Cardiac septum (tissue), 1 donor: ENCODE data around the gene CYGB. TPM values are rescaled to one million over a fixed set of nuclear protein-coding genes. Genes with fewer than 3 reads are reported as not detected.

Source experiments
- DNase-seq: peaks from one replicate; pipeline ENCODE4 v3.0.0-alpha.2; 2020; ENCODE audit warnings: low spot score
- intact Hi-C: fragments of 100-400 bp; cut with DNase I; formaldehyde crosslinking; loops from one replicate; pipeline ENCODE4 v1.14.0; 2022
- long read RNA-seq: library from polyadenylated mRNA; unstranded; transcript quantifications from one replicate; pipeline ENCODE4 v2.0.0, GENCODE V29; 2021
- total RNA-seq: library from RNA; stranded (reverse); fragmentation: NEBNext Ultra II Directional; extraction: Animal tissue kit (Norgen Biotek cat#: 25700); gene quantifications from one replicate; pipeline ENCODE4 v1.2.1, GENCODE V29; 2021
- donor health status: DM: no; HTN: no; CAD: no.

The CYGB gene
- 17.6 TPM for total RNA-seq
- long read RNA-seq, partial matches to known transcripts = 0 of 9 reads
- long read RNA-seq, other reads (novel, unspliced or antisense) = 5 of 9 reads

DNA sequence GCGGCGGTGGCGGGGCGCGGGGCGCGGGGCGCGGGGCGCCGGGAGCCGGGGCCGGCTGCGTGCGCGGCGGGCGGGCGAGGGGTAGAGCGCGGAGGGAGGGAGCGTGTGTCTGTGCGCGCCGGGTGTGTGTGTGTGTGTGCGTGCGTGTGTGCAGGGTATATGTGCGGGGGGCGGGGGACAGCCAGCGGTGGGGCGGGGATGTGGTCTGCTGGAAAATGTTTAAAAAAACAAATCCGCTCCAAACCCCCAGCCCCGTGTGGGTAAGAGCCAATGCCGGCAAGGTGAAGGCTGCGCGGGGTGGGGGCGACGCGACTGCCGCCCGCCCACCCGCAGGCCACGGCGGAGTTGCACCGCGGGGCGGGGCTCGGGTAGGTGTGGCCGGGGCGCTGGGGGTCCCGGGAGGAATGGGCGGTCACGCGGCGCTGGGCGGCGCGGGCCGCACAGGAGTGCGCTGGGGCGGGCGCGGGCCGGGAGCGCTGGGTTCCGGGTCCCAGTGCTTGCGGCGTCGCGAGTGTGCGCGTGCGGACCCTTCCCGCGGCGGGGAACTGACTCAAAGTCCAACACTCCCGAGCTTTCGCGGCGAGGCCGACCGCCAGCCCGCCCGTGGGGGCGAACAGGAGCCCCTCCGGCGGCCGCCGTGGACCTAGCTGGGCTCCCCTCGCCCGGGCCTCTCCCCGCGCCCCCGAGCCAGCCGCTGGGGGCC lies at the start of gene CYGB:
Gene CYGB, minus strand, starts transcription at position 132 of the 703 bp plus-strand sequence. CDS start 167 bp downstream, outside the sequence.
- peak; percentile 70 for DNase-seq
- intact Hi-C loops = no loop called here

DNA sequence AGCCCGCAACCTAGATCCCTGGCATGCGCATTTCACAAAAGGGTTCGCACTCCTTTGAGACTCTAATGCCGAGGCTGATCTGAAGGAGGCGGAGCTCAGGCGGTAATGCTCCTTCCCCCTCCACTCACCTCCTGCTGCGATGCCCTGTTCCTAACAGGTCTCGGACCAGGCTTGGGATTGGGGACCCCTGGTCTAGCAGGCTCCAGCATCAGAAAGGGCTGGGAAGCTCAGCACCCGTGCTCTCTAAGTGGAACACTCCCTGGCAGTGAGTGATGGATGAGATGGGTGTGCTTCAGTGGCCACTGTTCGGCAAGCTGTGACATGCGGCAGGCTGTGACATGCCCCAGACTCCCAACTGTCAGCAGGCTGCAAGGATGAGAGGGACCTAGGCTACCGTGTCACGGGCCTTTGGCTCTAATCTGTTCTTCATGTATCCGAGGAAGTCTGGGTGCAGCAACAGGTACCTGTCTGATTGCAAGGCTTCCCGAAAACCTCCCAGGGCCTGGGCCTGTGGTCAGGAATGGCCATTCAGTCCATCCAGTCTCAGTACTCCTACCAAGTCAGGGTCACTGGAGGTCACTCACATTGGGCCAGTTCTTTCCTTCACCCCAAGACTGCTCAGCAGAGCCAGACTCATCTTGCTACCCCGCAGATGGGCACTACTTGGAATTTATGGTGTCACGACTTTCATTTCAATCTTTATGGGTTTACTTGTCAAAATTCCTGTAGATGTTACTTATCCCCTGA lies 49.4 kb upstream of the CYGB start:
- DNase-seq = no peak
- intact Hi-C loops = loop anchor here (5.0 kb wide), 1 partner anchor 65 kb away; no protein-coding TSS in a partner anchor

- intact Hi-C loops = loop anchor here (5.0 kb wide), 1 partner anchor 64 kb away; no protein-coding TSS in a partner anchor
- peak; percentile 89 for DNase-seq
These were observed 48.4 kb upstream of the CYGB start, which contains the start of gene ST6GALNAC2 for GRCh38 chr17:76585649-76586593. TSS of gene ST6GALNAC2 (minus strand) at chr17:76585860. CDS start at chr17:76585808, 52 bp downstream.

- peak; percentile 80 for DNase-seq
- intact Hi-C loops = loop anchor here (5.0 kb wide), 1 partner anchor 63 kb away; no protein-coding TSS in a partner anchor
These were observed 47.6 kb upstream of the CYGB start for GRCh38 chr17:76585033-76585648.

DNA sequence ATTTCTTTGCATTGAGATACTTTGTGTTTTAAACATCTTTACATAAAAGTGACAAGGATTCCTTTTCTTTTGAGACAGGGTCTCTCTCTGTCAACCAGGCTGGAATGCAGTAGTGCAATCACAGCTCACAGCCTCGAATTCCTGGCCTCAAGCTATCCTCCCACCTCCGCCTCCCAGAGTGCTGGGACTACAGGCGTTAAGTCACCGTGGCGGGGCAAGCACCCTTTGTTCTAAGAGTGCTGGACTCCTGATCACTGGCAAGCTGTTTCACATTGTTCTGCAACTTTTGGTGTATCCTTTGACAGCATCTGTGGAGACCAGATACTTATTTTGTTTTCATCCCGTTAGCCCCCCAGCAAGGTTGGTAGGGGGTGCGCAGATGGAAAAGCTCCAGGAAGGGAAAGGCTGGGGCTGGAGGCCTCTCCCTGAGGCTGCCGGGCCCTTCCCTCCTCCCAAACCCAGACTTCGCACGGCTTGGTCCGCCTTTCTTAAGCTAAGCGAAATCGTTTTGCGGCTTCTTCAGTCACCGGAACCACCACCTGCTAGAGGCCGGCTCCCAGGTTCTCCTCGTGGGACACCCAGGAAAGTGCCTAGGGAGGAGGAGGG lies 47.0 kb upstream of the CYGB start:
- intact Hi-C loops = loop anchor here (5.0 kb wide), 1 partner anchor 62 kb away; no protein-coding TSS in a partner anchor
- no peak for DNase-seq

DNA sequence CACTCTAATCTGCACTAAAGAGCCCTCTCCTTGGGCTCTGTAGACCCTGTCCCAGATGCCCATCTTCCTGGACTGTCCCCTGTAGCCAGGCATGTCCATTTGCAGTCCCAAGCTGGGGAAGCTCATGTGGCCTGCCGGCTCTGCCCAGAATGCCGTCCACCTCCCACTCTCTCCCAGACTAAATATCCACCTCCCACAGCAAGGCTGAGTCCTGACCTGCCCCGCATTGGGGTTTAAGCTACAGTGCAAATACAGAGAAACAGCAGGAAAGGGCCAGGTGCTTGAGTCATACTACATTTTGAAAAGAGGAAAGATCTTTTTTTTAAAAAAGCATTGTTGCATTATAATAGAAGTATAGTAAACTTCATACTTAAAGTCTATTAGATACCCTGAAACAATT lies 45.2 kb upstream of the CYGB start:
- no peak for DNase-seq
- intact Hi-C loops = no loop called here

- intact Hi-C loops = no loop called here
- no peak for DNase-seq
These were observed 44.0 kb upstream of the CYGB start for GRCh38 chr17:76581515-76581914.

GRCh38 chr17:76579281-76579680 lies 41.8 kb upstream of the CYGB start:
- intact Hi-C loops = no loop called here
- DNase-seq = no peak

DNA sequence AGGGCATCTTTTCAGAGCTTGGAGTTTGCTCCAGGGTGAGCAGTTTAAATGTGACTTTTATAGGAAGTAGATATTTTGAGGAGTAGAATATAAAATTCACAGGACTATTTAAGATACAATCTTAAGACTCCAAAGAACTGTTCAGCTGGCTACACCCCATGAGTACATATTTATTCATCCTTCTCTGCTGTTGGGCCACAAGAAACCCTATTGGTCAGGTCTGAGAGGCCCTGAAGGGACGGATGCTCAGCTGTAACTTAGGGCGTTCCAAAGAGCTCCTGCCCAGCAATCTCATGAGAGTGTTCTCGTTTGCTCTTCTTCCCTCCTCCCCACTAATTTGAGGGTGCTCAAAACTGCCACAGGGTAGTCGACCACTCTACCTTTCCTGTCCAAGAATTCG lies 40.9 kb upstream of the CYGB start:
- intact Hi-C loops = no loop called here
- no peak for DNase-seq

- intact Hi-C loops = no loop called here
- DNase-seq = no peak
These were observed 40.4 kb upstream of the CYGB start for GRCh38 chr17:76577876-76578275.

GRCh38 chr17:76576189-76576588 lies 38.7 kb upstream of the CYGB start:
- no peak for DNase-seq
- intact Hi-C loops = no loop called here

GRCh38 chr17:76575570-76575969 lies 38.1 kb upstream of the CYGB start:
- no peak for DNase-seq
- intact Hi-C loops = no loop called here

DNA sequence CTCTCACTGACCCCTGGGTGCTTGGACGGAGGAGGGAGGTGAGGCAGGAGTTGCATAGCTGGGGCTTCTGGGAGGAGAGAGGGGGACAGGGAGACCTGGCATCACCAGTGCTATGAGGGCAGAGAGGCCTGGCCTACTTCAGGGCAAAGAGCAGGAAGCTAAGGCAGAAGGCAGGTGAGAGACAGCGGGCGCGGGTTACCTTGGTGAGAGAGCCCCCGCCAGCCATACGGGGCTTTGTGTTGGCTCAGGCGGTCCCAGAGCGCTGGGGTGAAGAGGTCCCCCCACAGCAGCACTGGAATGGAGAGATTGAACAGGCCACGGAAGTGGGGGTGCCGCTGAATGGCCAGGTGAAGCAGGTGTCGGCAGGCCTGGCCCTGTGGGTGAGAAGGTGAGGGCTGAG lies 36.7 kb upstream of the CYGB start:
- intact Hi-C loops = no loop called here
- DNase-seq = no peak

DNA sequence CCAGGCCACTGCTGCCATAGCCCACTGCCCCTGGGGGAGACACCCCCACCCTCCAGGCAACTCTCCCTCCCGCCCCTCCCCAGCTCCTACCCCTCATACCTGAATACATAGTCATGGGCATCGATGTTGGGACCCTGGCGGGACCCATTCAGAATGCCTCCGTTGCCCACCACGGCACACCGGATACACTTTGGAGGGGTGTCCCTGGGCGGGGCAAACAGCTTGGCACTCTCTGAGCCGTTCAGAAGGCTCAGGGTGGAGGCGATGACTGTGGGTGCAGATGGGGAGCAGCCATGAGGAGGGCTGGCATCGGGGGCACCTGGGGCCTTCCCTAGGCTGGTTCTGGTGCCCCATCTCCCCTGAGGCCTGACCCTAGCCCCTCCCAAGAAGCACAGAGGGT lies 35.6 kb upstream of the CYGB start:
- intact Hi-C loops = no loop called here
- DNase-seq = no peak

DNA sequence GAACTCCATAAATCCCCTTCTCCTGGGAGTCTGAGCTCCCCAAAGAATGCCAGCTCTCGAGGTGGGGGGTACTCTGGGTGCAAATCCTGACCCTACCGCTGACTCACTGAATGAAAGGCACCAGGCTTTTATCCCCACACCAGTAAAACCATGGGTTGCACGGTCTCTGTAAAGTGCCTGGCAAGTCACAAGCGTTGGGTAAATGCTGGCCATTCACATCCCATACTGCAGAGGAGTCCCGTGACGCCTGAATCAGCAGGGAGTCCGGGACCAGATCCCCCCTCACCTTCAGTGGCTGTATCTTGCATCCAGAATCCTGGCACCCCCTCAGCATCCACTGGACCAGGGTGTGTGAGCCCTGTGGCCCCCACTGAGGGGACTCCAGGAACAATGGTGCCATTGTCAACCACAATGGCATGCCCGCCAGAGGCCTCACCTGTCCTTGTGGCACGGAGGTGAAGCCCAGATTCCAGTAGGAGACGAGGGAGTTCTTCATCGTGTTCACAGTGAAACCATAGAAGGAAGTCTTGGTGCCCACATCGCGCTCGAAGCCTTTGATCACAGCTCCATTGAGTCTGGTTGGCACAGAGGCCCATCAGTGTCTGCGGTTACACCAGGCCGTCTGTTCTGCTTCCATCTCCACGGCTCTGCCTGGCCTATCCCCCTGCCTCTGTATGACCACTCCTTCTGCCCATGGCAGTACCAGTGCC lies 34.8 kb upstream of the CYGB start:
- intact Hi-C loops = no loop called here
- peak; percentile 67 for DNase-seq

DNA sequence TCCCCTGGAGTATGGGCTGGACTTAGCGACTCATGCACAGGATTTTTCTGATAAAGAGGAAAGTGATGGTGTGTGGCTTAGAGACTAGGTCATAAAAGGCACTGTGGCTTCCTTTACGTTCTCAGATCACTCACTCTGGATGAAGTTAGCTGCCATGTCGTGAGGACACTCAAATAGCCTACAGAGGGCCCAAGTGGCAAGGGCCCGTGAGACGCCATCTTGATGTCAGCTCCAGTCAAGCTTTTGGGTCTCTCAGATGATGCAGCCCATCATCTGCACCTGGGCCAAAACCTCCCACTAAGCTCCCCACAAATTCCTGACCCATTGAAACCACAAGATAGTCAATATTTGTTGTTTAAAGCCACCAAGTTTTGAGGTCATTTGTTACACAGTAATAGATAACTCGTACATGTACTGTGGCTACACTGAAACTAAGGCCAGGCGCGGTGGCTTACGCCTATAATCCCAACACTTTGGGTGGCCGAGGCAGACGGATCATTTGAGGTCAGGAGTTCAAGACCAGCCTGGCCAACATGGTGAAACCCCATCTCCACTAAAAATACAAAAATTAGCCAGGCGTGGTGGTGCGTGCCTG lies 33.5 kb upstream of the CYGB start:
- intact Hi-C loops = no loop called here
- DNase-seq = no peak

- peak; percentile 47 for DNase-seq
- intact Hi-C loops = no loop called here
These were observed 32.9 kb upstream of the CYGB start for GRCh38 chr17:76570457-76570856.
